Body of pancreas (tissue), 4 donors: Measurements from ENCODE around the gene RAB11FIP4.

ENCODE experiments used
- POLR2A ChIP-seq, 3 donors: fragments of 450-650 bp; IDR thresholded peaks; one replicate each; pipeline ENCODE4 v1.6.1; 2016; ENCODE audit warnings: antibody characterized with exemption in 3 of 3, mild to moderate bottlenecking in 2 of 3
- TF ChIP-seq, protein P1 (sequence below), 7 experiments: fragments of 450-650 bp in 4 of 7; fragments of 200-600 bp in 3 of 7; sonication (generic) in 3 of 7; IDR thresholded peaks; one replicate each; pipeline ENCODE4 v1.5.1; 2016 to 2019; ENCODE audit warnings: antibody characterized with exemption in 7 of 7

DNA sequence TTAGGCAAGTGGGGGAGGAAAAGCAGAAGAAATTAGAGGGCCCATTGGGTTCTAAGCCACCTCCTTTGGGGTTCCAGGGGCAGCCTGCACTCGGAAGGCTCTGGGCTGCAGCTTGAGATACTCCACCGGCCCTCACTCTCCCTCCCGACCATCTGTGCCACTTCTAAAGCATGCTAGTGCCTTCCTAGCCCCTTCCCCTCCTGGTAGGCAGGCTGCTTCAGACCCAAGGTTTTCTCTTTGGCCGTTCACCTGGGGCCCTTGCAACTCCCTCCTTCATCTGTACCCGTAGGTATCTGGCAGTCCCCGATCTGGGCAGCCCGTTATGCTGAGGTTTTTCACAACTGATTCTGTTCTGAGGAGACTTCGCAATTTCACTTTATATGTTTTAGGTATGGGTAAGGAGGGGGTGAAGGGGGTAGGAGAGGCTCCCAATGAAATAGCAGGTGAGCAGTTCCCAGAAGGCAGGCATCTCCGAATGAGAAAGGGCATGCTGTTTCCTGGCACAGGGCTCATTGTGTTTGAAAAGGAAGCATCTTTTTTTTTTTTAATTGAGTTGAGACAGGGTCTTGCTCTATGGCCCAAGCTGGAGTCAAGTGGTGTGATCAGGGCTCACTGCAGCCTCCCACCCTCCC lies 98.7 kb downstream of the RAB11FIP4 start:
- TF ChIP-seq, protein P1, sequence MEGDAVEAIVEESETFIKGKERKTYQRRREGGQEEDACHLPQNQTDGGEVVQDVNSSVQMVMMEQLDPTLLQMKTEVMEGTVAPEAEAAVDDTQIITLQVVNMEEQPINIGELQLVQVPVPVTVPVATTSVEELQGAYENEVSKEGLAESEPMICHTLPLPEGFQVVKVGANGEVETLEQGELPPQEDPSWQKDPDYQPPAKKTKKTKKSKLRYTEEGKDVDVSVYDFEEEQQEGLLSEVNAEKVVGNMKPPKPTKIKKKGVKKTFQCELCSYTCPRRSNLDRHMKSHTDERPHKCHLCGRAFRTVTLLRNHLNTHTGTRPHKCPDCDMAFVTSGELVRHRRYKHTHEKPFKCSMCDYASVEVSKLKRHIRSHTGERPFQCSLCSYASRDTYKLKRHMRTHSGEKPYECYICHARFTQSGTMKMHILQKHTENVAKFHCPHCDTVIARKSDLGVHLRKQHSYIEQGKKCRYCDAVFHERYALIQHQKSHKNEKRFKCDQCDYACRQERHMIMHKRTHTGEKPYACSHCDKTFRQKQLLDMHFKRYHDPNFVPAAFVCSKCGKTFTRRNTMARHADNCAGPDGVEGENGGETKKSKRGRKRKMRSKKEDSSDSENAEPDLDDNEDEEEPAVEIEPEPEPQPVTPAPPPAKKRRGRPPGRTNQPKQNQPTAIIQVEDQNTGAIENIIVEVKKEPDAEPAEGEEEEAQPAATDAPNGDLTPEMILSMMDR (IDR thresholded peaks at IDR 0.05) = no peak
- TF ChIP-seq POLR2A (IDR thresholded peaks at IDR 0.05) = no peak
